Measurements from ENCODE around the gene EVA1A.

Gene EVA1A

GRCh38 chr2:75454241-75454620 is 106.5 kb downstream of the EVA1A start:
- DNase-seq (ENCODE audit: low read depth in 1 of 2, low spot score in 1 of 2) = no peak

- no peak for DNase-seq (ENCODE audit: low read depth in 1 of 2, low spot score in 1 of 2)
These were observed 107.1 kb downstream of the EVA1A start for GRCh38 chr2:75453384-75454240.

GRCh38 chr2:75450068-75450467 is 110.7 kb downstream of the EVA1A start:
- DNase-seq (ENCODE audit: low read depth in 1 of 2, low spot score in 1 of 2) = no peak

GRCh38 chr2:75447176-75447575 is 113.6 kb downstream of the EVA1A start:
- no peak for DNase-seq (ENCODE audit: low read depth in 1 of 2, low spot score in 1 of 2)

Measured in activated T-helper 1 cell treated with anti-CD3 and anti-CD28 coated beads, Interleukin-2, amount 50 U/mL, for 16 hours (primary cell).